ENCODE results near the gene CCNB2.

Gene CCNB2

GRCh38 chr15:59154243-59154642, 49.3 kb downstream of the CCNB2 start:
- H2BK15ac ChIP-seq (replicated peaks; ENCODE audit: low read depth) = no peak overlapping the region
- H3K4me1 ChIP-seq (ENCODE audit: control insufficient read depth, low read depth, low read length) = no peaks in the 10 kb centered on the region
- H3K56ac ChIP-seq (ENCODE audit: low read length) = no peak overlapping the region
- no peak overlapping the region for H3K9ac ChIP-seq (ENCODE audit: low read length)
- H3K79me2 ChIP-seq (ENCODE audit: control insufficient read depth, insufficient read depth, low read length) = no peaks in the 10 kb centered on the region
- no peaks in the 10 kb centered on the region for H3K27me3 ChIP-seq (ENCODE audit: insufficient read depth, low read length, poor library complexity)
- H3K79me1 ChIP-seq (ENCODE audit: low read length) = no peaks in the 10 kb centered on the region
- H2BK5ac ChIP-seq (ENCODE audit: low read length) = no peak overlapping the region
- WGBS (ENCODE audit: extremely low coverage, insufficient coverage, low lambda C conversion rate) = no CpG with 5 or more reads among the region's 8 CpGs
- H3K23ac ChIP-seq (ENCODE audit: low read length) = no peak overlapping the region
- no peak overlapping the region for H3K4me2 ChIP-seq (ENCODE audit: low read length)
- DNase-seq = no peak
- H3K4me3 ChIP-seq (ENCODE audit: low read length) = no peak overlapping the region
- no peak overlapping the region for H2AK5ac ChIP-seq (ENCODE audit: low read length)
- H3K18ac ChIP-seq (ENCODE audit: low read length) = no peak overlapping the region
- no peak overlapping the region for H3K27ac ChIP-seq (ENCODE audit: low read depth, low read length)
- no peak overlapping the region for H2BK120ac ChIP-seq (ENCODE audit: low read depth, low read length)
- H3K4ac ChIP-seq (ENCODE audit: low read depth, low read length) = no peak overlapping the region
- H4K5ac ChIP-seq (ENCODE audit: low read length) = no peak overlapping the region
- H3K36me3 ChIP-seq (ENCODE audit: control insufficient read depth, insufficient read depth, low read length) = peaks cover 4% of the 10 kb centered on the region
- H4K8ac ChIP-seq (ENCODE audit: low read depth, low read length) = no peak overlapping the region

- H3K23ac ChIP-seq (ENCODE audit: low read length) = no peak overlapping the region
- H2AK5ac ChIP-seq (ENCODE audit: low read length) = no peak overlapping the region
- no peak overlapping the region for H3K9ac ChIP-seq (ENCODE audit: low read length)
- no peak overlapping the region for H3K56ac ChIP-seq (ENCODE audit: low read length)
- H3K27ac ChIP-seq (ENCODE audit: low read depth, low read length) = no peak overlapping the region
- H2BK120ac ChIP-seq (ENCODE audit: low read depth, low read length) = no peak overlapping the region
- H3K4me3 ChIP-seq (ENCODE audit: low read length) = no peak overlapping the region
- no peak overlapping the region for H3K18ac ChIP-seq (ENCODE audit: low read length)
- WGBS (ENCODE audit: extremely low coverage, insufficient coverage, low lambda C conversion rate) = no CpG with 5 or more reads among the region's 4 CpGs
- H3K4ac ChIP-seq (ENCODE audit: low read depth, low read length) = no peak overlapping the region
- H3K27me3 ChIP-seq (ENCODE audit: insufficient read depth, low read length, poor library complexity) = no peaks in the 10 kb centered on the region
- DNase-seq = no peak
- no peaks in the 10 kb centered on the region for H3K79me1 ChIP-seq (ENCODE audit: low read length)
- H2BK15ac ChIP-seq (replicated peaks; ENCODE audit: low read depth) = no peak overlapping the region
- no peak overlapping the region for H2BK5ac ChIP-seq (ENCODE audit: low read length)
- H3K79me2 ChIP-seq (ENCODE audit: control insufficient read depth, insufficient read depth, low read length) = no peaks in the 10 kb centered on the region
- H4K5ac ChIP-seq (ENCODE audit: low read length) = no peak overlapping the region
- peaks cover 3% of the 10 kb centered on the region for H3K36me3 ChIP-seq (ENCODE audit: control insufficient read depth, insufficient read depth, low read length)
- no peak overlapping the region for H4K8ac ChIP-seq (ENCODE audit: low read depth, low read length)
- H3K4me1 ChIP-seq (ENCODE audit: control insufficient read depth, low read depth, low read length) = no peaks in the 10 kb centered on the region
- no peak overlapping the region for H3K4me2 ChIP-seq (ENCODE audit: low read length)
Observed at GRCh38 chr15:59155431-59155830, 50.5 kb downstream of the CCNB2 start.

GRCh38 chr15:59157396-59157795, 52.5 kb downstream of the CCNB2 start:
- Histone ChIP-seq H2AK5ac (ENCODE audit: low read length) (no peak overlapping the region), H3K4me1 (ENCODE audit: control insufficient read depth, low read depth, low read length) (no peaks in the 10 kb centered on the region), H3K56ac (ENCODE audit: low read length) (no peak overlapping the region), H4K8ac (ENCODE audit: low read depth, low read length) (no peak overlapping the region), H3K4me3 (ENCODE audit: low read length) (no peak overlapping the region), H3K79me1 (ENCODE audit: low read length) (no peaks in the 10 kb centered on the region), H2BK5ac (ENCODE audit: low read length) (no peak overlapping the region), H2BK15ac (replicated peaks; ENCODE audit: low read depth) (no peak overlapping the region), H3K4ac (ENCODE audit: low read depth, low read length) (no peak overlapping the region), H3K23ac (ENCODE audit: low read length) (no peak overlapping the region), H3K9ac (ENCODE audit: low read length) (no peak overlapping the region), H4K5ac (ENCODE audit: low read length) (no peak overlapping the region), H2BK120ac (ENCODE audit: low read depth, low read length) (no peak overlapping the region), H3K79me2 (ENCODE audit: control insufficient read depth, insufficient read depth, low read length) (no peaks in the 10 kb centered on the region), H3K36me3 (ENCODE audit: control insufficient read depth, insufficient read depth, low read length) (peaks cover 2% of the 10 kb centered on the region), H3K4me2 (ENCODE audit: low read length) (no peak overlapping the region), H3K27me3 (ENCODE audit: insufficient read depth, low read length, poor library complexity) (no peaks in the 10 kb centered on the region), H3K27ac (ENCODE audit: low read depth, low read length) (no peak overlapping the region), H3K18ac (ENCODE audit: low read length) (no peak overlapping the region)
- DNase-seq = no peak
- WGBS (ENCODE audit: extremely low coverage, insufficient coverage, low lambda C conversion rate) = no CpG with 5 or more reads among the region's 5 CpGs

- H2BK5ac ChIP-seq (ENCODE audit: low read length) = no peak overlapping the region
- no peak overlapping the region for H3K27ac ChIP-seq (ENCODE audit: low read depth, low read length)
- no peak for DNase-seq
- no peak overlapping the region for H4K5ac ChIP-seq (ENCODE audit: low read length)
- no peak overlapping the region for H3K4me2 ChIP-seq (ENCODE audit: low read length)
- no peaks in the 10 kb centered on the region for H3K79me2 ChIP-seq (ENCODE audit: control insufficient read depth, insufficient read depth, low read length)
- no peaks in the 10 kb centered on the region for H3K79me1 ChIP-seq (ENCODE audit: low read length)
- H4K8ac ChIP-seq (ENCODE audit: low read depth, low read length) = no peak overlapping the region
- no peaks in the 10 kb centered on the region for H3K27me3 ChIP-seq (ENCODE audit: insufficient read depth, low read length, poor library complexity)
- no peak overlapping the region for H3K23ac ChIP-seq (ENCODE audit: low read length)
- H3K9ac ChIP-seq (ENCODE audit: low read length) = no peak overlapping the region
- no peaks in the 10 kb centered on the region for H3K4me1 ChIP-seq (ENCODE audit: control insufficient read depth, low read depth, low read length)
- no peak overlapping the region for H2BK15ac ChIP-seq (replicated peaks; ENCODE audit: low read depth)
- H2BK120ac ChIP-seq (ENCODE audit: low read depth, low read length) = no peak overlapping the region
- no peaks in the 10 kb centered on the region for H3K36me3 ChIP-seq (ENCODE audit: control insufficient read depth, insufficient read depth, low read length)
- H3K4ac ChIP-seq (ENCODE audit: low read depth, low read length) = no peak overlapping the region
- no peak overlapping the region for H3K56ac ChIP-seq (ENCODE audit: low read length)
- no peak overlapping the region for H2AK5ac ChIP-seq (ENCODE audit: low read length)
- H3K4me3 ChIP-seq (ENCODE audit: low read length) = no peak overlapping the region
- H3K18ac ChIP-seq (ENCODE audit: low read length) = no peak overlapping the region
- no CpG with 5 or more reads among the region's 9 CpGs for WGBS (ENCODE audit: extremely low coverage, insufficient coverage, low lambda C conversion rate)
Observed at GRCh38 chr15:59157840-59158700, 53.1 kb downstream of the CCNB2 start.

- Histone ChIP-seq H3K4me3 (ENCODE audit: low read length) (no peak overlapping the region), H3K36me3 (ENCODE audit: control insufficient read depth, insufficient read depth, low read length) (no peaks in the 10 kb centered on the region), H2BK5ac (ENCODE audit: low read length) (no peak overlapping the region), H3K9ac (ENCODE audit: low read length) (no peak overlapping the region), H4K8ac (ENCODE audit: low read depth, low read length) (no peak overlapping the region), H2AK5ac (ENCODE audit: low read length) (no peak overlapping the region), H3K4me1 (ENCODE audit: control insufficient read depth, low read depth, low read length) (no peaks in the 10 kb centered on the region), H3K56ac (ENCODE audit: low read length) (no peak overlapping the region), H2BK120ac (ENCODE audit: low read depth, low read length) (no peak overlapping the region), H3K4ac (ENCODE audit: low read depth, low read length) (no peak overlapping the region), H3K79me2 (ENCODE audit: control insufficient read depth, insufficient read depth, low read length) (no peaks in the 10 kb centered on the region), H3K27me3 (ENCODE audit: insufficient read depth, low read length, poor library complexity) (no peaks in the 10 kb centered on the region), H3K27ac (ENCODE audit: low read depth, low read length) (no peak overlapping the region), H2BK15ac (replicated peaks; ENCODE audit: low read depth) (no peak overlapping the region), H3K18ac (ENCODE audit: low read length) (no peak overlapping the region), H3K4me2 (ENCODE audit: low read length) (no peak overlapping the region), H3K79me1 (ENCODE audit: low read length) (no peaks in the 10 kb centered on the region), H3K23ac (ENCODE audit: low read length) (no peak overlapping the region), H4K5ac (ENCODE audit: low read length) (no peak overlapping the region)
- WGBS (ENCODE audit: extremely low coverage, insufficient coverage, low lambda C conversion rate) = no CpG with 5 or more reads among the region's 7 CpGs
- no peak for DNase-seq
Observed at GRCh38 chr15:59158701-59159034, 53.7 kb downstream of the CCNB2 start.

GRCh38 chr15:59159210-59159609, 54.3 kb downstream of the CCNB2 start:
- Histone ChIP-seq H3K36me3 (ENCODE audit: control insufficient read depth, insufficient read depth, low read length) (no peaks in the 10 kb centered on the region), H3K4me2 (ENCODE audit: low read length) (no peak overlapping the region), H3K4ac (ENCODE audit: low read depth, low read length) (no peak overlapping the region), H3K56ac (ENCODE audit: low read length) (no peak overlapping the region), H3K4me3 (ENCODE audit: low read length) (no peak overlapping the region), H3K27me3 (ENCODE audit: insufficient read depth, low read length, poor library complexity) (no peaks in the 10 kb centered on the region), H3K18ac (ENCODE audit: low read length) (no peak overlapping the region), H2BK15ac (replicated peaks; ENCODE audit: low read depth) (no peak overlapping the region), H3K79me1 (ENCODE audit: low read length) (no peaks in the 10 kb centered on the region), H3K79me2 (ENCODE audit: control insufficient read depth, insufficient read depth, low read length) (no peaks in the 10 kb centered on the region), H2AK5ac (ENCODE audit: low read length) (no peak overlapping the region), H2BK5ac (ENCODE audit: low read length) (no peak overlapping the region), H4K8ac (ENCODE audit: low read depth, low read length) (no peak overlapping the region), H4K5ac (ENCODE audit: low read length) (no peak overlapping the region), H3K4me1 (ENCODE audit: control insufficient read depth, low read depth, low read length) (no peaks in the 10 kb centered on the region), H2BK120ac (ENCODE audit: low read depth, low read length) (no peak overlapping the region), H3K23ac (ENCODE audit: low read length) (no peak overlapping the region), H3K9ac (ENCODE audit: low read length) (no peak overlapping the region), H3K27ac (ENCODE audit: low read depth, low read length) (no peak overlapping the region)
- no CpG with 5 or more reads among the region's 9 CpGs for WGBS (ENCODE audit: extremely low coverage, insufficient coverage, low lambda C conversion rate)
- DNase-seq = no peak

All from mesendoderm (in vitro differentiated cells).